Measurements from ENCODE around the gene CTNND2. TPM values are rescaled to one million over a fixed set of nuclear protein-coding genes. Genes with fewer than 3 reads are reported as not detected.
"Not testable (repeated sequence)": the region's sequence is repeated elsewhere in the genome, so short reads cannot be mapped to it uniquely, and the experiment has no call there.

CTNND2 gene
- total RNA-seq, 1 donor from 2014 or later: not detected

DNA sequence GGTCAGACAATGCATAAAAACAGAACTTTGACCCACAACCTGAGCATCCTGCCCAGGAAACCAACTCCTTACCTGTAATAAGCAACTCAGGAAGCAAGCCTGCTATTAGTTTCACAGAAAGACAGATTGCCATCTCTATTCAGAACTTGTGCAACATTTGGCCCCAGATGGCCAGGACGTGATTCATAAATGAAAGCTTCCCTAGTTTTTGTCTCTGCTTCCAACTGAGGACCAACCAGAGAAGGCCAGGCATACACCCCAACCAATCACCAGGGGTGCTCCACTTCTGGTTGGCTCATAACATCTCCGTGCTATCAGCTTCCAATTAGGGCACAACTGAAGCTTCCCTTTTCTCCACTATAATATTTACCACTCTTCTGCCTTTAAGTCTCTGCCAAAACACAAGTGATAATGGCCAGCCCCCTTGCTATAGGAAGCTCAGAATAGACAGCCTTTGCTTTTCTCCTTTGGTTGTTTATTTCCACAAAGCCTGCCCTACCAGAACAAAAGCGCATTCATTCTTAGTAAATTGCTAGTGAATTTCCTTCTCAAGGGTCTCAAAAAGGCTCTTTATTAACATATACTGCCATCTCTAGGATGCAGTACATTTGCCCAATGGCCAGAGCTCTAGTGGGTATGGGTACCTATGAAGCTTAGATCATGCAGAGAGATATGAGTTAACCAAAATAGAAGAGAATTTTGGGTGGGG is 853.5 kb downstream of the CTNND2 start:
- intact Hi-C loops (cut with micrococcal nuclease): no loop called here

DNA sequence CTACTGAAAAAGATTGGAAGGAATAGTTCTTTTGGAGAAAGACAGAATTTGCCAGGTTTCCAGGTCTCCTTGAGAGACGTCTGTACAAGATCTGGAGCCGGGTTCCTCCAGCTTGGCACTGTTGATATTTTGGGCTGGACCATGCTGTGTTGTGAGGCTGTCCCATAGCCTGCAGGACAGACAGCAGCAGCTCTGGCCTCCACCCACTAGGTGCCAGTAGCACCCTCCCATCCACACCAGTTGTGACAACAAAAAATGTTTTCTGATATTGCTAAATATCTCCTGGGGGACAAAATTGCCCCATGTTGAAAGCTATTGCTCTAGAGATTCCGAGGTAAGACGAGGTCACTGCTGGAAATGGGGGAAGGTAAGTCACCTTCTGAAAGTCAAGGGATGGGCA is 855.5 kb downstream of the CTNND2 start:
- intact Hi-C loops (cut with micrococcal nuclease): no loop called here

DNA sequence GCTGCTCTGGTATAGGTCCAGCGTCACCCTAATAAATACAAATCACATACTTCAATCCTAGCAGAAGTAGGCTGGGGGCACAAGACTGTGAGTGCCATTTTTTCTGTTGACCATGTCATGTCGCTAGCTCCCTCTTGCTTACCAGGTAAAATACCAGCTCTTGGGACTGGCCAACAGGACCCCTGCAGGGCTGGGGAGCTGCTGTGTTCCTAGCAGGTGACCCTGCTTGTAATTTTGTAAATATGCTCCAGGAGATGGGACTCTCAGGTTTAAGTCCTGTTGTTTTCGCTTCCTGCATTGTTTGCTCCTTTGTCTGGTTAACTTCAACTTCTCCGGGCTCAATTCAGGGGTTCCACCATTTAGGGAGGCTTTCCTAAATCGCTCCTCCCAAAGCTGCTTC is 856.6 kb downstream of the CTNND2 start:
- intact Hi-C loops (cut with micrococcal nuclease): no loop called here

DNA sequence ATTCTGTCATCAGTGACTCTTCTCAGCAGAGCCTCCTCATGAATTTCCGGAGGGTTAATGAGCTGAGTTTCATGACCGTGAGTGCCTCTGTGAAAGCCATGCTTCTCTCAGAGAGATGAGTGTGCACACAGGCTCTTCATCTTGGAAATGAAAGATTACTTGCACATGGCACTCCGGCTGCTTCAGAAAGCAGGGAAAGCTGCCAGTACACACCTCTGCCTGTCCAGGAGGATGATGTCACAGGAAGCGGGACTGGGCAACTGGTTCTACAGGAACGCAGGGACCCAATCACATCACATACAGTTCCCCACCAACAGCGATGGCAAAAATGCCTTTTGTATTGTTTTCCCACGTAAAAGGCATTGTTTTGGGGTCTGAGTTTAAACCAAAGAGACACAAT is 857.2 kb downstream of the CTNND2 start:
- intact Hi-C loops (cut with micrococcal nuclease): no loop called here

DNA sequence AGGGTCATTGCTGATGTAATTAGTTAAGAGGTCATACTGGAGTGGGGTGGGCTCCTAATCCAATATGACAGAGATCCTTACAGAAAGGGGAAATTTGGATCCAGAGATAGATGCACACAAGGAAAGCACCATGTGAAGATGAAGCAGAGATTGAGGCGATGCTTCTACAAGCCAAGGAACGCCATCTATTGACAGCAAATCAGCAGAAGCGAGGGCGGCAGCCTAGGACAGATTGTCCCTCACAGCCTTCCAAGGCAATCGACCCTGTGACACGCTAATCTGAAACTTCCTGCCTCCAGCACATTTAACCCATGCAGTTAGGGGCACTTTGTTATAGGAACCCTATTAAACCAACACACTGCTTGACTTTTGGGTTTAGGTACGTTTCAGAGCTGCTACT is 858.1 kb downstream of the CTNND2 start:
- intact Hi-C loops (cut with micrococcal nuclease): no loop called here

DNA sequence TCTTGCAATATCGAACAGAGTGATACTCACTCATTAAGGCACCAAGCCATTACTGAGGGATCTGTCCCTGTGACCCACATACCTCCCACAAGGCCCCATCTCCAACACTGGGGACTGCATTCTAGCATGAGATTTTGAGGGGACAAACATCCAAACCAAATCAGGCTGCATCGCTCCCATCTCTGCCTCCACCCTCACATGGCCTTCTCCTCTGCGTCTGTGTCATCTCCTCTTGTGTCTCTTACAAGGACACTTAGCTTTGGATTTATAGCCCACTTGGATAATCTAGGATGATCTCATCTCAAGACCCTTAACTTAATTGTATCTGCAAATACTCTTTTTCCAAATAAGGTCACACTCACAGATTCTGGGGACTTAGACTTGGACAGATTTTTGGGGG is 858.8 kb downstream of the CTNND2 start:
- intact Hi-C loops (cut with micrococcal nuclease): no loop called here

DNA sequence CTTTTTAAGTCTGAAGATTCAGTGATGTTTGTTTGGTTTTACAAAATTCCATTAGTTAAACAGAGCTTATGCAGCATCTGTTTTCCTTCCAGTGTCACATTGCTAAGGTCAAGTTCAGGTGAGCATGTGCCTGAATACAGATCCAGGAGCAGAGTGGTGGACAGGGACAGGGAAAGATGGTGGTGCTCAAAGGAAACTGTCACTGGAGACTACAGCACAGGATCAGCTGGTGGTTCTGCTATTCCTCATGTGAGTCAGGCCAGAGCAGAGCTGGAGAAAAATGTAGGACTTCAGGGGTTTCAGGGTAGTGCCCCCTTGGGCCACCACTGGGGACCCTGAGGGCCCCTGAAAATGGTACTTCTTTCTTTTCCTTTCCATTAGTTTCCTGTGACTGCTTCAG is 859.7 kb downstream of the CTNND2 start:
- intact Hi-C loops (cut with micrococcal nuclease): no loop called here

DNA sequence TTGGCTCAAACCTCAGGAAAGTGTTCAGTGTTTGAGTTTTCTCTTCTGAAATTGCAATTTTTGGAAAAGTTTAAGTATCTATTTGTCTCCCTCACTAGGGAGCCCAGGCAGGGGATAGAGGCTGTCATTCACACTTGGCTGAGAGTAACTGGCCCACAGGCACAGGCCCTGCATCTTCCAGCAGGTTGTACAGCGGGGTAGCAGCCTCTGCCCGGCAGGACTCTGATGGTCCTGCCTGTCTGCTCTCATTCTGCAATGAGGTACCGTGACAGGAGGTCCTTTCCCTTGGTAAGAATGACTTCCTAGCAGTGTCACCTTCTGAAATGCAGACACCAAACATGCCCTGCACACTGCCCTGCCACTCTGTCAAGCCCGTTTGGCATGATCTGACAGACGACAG is 860.4 kb downstream of the CTNND2 start:
- intact Hi-C loops (cut with micrococcal nuclease): no loop called here

DNA sequence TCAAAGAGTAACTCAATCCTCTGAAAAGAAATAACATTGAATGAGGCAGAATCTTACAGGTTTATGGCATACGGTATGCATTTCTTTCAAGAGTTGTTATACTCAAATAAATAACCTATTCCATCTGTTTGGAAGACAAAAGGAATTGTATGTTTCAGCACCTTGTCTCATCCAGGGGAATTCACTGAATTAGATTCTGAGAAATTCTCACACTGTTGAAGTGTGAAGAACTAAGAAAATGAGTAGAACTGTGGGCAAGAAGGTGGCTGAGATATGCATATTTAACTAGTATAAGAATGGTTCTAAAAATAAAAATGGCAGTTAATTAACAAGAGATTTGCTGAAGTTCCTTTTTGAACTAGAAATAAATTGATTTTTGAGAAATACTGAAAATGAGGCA is 863.9 kb downstream of the CTNND2 start:
- intact Hi-C loops (cut with micrococcal nuclease): no loop called here

DNA sequence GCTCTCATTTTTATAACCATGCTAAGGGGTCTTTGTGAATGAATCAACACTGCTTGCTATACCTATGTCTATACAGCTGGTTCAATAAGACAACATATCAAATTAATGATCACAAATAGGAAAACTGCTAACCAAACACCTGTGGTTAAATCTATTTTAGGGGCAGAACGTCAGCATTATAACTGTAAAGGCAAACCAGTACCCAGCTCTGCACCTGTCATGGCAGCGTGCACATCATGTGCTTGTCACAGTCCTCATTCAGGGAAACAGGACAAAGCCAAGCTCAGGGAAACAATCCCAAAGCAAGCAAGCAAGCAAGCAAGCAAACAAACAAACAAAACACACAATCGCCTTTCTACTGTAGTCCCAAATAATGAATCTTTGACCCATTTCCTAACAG is 865.5 kb downstream of the CTNND2 start:
- intact Hi-C loops (cut with micrococcal nuclease): no loop called here

DNA sequence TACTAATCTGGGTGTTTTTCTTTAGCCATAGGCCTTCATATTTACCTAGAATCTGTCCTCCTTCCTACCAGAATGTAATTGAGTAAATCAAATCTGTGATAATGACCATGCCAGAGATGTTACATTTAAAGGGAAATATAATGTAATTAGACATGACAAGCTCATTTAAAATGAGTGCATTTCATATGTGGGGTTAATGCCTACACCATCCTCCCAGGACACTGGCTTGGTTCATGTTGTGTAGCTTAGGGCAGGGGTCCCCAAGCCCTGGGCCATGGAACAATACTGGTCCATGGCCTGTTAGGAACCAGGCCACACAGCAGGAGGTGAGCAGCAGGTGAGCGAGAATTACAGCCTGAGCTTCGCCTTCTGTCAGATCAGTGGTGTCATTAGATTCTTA is 866.3 kb downstream of the CTNND2 start:
- intact Hi-C loops (cut with micrococcal nuclease): no loop called here

DNA sequence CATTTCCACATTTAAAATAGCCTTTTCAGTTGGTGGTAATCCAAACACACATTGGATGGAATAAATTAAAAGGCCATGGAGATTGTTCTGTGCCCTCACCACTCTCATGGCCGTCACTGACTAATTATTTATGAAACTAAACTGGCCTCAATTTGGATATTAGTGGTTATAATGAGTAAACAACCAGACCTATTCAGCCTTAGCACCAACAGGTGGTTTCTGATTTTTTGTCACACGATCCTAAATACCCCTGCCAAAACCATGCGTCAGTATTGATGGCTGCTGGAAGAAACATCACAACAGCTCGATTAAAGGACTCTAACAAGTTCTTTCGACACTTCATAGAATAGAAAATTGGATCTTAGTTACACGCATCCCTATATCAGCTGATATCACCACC is 867.2 kb downstream of the CTNND2 start:
- intact Hi-C loops (cut with micrococcal nuclease): no loop called here

DNA sequence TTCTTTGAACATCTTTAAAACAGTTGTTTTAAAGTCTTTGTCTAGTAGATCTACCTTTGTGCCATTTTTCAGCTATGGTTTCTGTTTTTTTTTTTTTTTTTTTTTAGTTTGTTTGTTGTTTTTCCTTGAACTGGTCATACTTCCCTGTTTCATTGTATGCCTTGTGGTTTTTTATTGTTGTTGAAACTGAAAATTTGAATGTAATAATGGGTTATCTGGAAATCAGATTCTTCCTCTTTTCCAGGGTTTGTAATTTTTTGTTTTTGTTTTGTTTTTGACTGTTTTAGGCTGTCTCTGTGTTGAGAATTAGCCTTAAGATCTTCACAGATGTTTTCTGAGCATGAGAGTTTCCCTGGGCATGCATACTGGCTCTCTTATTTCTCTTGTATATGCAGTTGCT is 873.6 kb downstream of the CTNND2 start:
- intact Hi-C loops (cut with micrococcal nuclease): no loop called here

DNA sequence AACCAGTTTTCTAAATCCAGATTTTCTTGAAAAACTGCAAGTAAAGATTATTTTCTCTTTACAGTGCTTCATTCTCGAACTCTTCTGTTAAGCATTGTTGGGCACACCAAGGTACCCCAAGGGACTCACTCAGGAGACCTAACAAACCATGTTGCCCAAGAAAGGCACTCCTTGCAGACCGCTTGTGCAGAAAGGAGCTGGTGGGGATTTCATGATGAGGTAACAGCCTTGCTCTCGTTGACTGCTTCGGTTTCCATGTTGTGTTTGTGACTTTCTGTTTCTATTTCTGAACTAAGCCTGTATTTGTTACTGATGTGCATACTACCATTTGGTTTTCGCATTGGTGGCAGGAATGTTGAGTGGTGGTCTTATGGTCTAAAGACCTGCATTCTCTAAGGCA is 876.6 kb downstream of the CTNND2 start:
- intact Hi-C loops (cut with micrococcal nuclease): no loop called here

DNA sequence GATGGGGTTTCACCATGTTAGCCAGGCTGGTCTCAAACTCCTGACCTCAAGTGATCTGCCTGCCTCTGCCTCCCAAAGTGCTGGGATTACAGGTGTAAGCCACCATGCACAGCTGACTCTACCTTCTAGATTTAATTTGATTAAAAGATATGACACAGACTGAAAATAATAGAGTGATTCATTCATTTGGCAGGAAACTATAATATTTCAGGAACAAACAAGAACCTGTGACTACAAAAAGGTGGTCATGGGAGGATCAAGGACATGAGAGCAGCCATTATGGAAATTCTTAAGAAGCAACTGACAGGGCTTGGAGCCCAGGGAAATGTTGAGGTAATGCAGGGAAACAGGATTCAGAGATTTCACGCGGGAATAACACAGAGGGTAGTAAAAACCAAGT is 877.7 kb downstream of the CTNND2 start:
- intact Hi-C loops (cut with micrococcal nuclease): no loop called here

DNA sequence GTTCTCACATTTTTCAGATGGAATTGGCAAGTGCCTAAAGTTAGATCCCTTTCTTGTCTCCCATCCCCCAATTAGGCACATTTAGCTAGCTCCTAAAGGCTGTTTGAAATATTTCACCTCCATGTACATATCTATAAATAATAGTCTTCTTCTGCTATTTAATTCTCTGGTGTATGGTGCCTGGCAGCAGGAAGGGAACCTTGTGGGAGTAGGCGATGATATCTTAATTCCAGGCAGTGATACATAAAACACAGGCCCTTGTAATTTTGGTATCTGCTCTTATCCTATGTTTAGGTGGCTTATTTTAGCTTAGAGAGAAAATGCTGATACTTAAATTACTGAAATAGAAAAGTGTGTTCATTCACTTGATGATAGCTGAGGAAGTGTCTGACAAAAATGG is 880.3 kb downstream of the CTNND2 start:
- intact Hi-C loops (cut with micrococcal nuclease): no loop called here

DNA sequence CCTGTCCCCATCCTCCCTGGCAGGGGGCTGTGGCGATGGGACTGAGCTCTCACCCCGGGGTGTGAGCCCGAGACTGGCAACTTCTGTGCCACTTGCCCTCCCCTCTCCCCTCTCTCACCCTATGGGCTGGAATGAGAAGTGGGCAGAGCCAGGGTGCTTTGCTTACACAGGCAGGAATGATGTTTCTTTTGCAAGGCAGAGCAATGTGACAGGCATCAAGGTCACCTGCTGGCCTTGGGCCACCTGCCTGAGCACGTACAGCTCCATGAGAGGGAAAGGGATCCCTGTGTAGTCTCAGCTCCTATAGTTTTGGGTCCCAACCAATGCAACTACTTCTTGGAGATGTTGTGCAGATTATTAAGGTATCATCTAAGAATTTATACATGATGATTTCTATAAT is 890.5 kb downstream of the CTNND2 start:
- intact Hi-C loops (cut with micrococcal nuclease): no loop called here

DNA sequence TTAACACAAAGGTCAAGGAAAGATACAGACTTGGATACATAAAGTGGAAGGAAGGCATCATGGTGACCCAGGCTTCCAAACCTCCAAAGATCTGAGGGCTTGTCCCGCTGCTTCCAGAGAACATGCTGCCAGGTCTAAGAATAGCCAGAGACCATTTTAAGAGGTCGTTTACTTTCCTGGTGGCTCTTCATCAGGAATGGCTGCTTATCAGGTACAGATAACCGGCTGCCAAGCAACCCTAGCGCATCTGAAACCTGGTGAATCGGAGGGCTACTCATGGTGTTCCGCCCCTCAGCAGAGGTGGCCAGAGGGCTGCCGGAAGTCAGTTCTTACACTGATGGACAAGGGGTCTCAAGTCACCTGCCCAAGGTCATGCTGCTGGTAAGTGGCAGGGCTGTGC is 892.0 kb downstream of the CTNND2 start:
- intact Hi-C loops (cut with micrococcal nuclease): no loop called here

DNA sequence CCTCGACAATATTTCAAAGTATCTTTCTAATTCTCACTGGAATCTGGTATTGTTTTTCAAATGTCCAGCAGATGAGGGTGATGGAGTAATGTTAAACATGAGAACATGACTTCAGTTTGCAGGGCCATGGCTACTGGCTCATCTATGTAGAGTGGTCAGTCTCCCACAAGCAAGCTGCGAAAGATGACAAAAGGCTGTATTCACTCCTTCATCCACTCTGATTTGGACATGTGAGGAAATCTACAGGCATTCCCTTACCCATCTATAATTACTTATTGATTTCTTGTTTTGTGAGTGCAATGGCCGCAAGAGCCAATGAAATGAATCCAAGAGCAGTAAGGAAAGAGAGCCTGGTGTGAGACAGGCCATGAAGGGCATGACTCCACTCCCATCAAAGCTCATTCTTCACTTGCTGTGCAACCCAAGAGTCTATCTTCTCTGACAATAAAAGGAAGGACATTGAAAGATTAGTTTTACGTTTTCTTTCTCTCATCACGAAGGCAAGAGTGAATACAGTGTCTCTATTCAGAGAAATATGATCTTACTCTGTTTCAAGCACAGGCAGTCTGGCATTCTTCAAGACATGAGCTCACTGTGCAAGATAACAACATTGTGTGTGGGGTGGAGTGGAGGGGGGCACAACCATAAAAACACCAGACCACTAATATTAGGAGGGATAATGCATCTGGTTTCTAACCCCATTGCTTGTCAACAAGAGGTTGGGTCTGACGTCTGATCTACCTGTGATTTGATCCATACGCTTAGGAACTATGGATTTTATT is 893.6 kb downstream of the CTNND2 start:
- intact Hi-C loops (cut with micrococcal nuclease): no loop called here

DNA sequence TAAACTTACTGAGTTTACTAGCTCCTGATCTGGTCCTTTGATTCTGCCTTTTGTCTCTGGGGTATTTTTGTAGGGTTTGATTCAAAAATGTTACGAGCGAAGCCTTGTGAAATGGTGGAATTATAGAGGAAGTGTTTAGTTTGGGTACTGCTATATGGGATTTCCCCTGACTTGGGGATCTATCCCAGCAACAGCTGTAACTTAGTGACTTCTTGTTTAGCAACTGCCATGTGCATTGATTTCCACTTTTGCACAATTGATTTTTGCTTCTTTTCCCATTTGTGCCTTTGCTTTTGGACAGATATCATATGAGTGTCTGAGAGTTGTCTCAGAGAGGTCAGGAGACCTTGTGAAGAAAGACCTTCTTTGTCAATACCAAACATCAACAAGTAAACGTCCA is 894.7 kb downstream of the CTNND2 start:
- intact Hi-C loops (cut with micrococcal nuclease): no loop called here

DNA sequence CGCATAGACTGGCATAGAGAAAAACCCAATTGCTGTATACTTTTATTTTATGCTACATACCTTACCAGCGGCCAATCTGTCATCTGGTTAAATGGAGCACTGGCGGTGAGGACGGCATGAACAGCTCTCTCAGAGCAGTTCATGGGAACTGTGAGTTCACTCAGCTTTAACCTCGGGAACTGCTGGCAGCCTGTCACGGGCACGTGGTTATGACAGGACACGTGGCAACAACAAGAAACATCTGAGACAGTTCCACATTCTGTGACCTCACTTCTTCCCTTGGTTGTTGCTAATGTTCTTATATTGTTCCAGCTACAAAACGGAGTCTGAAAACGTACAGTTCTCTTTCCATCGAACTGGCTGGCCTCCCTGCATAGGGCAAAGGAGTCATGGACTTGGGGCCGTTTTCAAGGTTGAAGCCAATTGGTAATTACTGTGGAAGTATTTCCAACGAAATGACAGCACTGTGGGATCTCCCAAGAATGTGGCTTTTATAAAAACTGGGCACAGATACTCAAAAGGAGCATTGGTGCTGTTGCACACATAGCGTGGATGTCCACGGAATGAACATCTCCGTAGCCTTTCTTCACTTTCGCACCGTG is 896.9 kb downstream of the CTNND2 start:
- intact Hi-C loops (cut with micrococcal nuclease): no loop called here

DNA sequence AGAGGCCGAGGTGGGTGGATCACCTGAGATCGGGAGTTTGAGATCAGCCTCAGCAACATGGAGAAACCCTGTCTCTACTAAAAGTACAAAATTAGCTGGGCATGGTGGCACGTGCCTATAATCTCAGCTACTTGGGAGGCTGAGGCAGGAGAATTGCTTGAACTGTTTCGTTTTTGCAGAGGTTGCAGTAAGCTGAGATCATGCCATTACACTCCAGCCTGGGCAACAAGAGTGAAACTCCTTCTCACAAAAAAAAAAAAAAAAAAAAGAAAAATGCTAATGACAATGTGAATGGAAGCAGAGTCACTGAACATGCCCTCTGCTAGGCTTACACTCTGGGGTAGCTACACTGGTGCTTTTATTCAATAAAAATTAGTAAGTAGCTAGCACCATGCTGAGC is 899.7 kb downstream of the CTNND2 start:
- intact Hi-C loops (cut with micrococcal nuclease): not testable (repeated sequence)

Measured in T-helper 1 cell treated with Interleukin-12 subunit alpha and Interleukin-12 subunit beta and Interleukin-4 antibody, amounts not matched to agents 30 ng/mL and 1 ng/mL, for 36 hours (primary cell).